MM.1S (cell line): ENCODE measurements around the gene PDE4B.

ENCODE experiments used
- CTCF ChIP-seq: fragments of 300-600 bp; sonication (generic); IDR thresholded peaks from 2 replicates; pipeline ENCODE4 v1.5.1; 2016; ENCODE audit warnings: antibody characterized with exemption, low read length, mixed read lengths
- EZH2 ChIP-seq: fragments of 300-600 bp; sonication (generic); optimal IDR thresholded peaks from 2 replicates; pipeline ENCODE3; 2017; ENCODE audit warnings: low read depth, mild to moderate bottlenecking, antibody characterized with exemption, low read length, mixed read lengths
- EZH2phosphoT487 ChIP-seq: fragments of 300-600 bp; sonication (generic); IDR thresholded peaks from 2 replicates; pipeline ENCODE4 v1.6.1; 2018; ENCODE audit warnings: antibody characterized with exemption, low read length

- TF ChIP-seq CTCF (no peak), EZH2 (no peak), EZH2phosphoT487 (no peak)
These were observed 477.6 kb downstream of the PDE4B start for GRCh38 chr1:66270119-66270812.
